Measurements from ENCODE around the gene COL23A1.
"Not testable (repeated sequence)": the region's sequence is repeated elsewhere in the genome, so short reads cannot be mapped to it uniquely, and the experiment has no call there.

COL23A1 gene

GRCh38 chr5:178253632-178254031, 336.6 kb downstream of the COL23A1 start:
- not testable (repeated sequence) for H3K4me2 ChIP-seq (ENCODE audit: low read length); H3K4me3 ChIP-seq (ENCODE audit: low read length); DNase-seq

GRCh38 chr5:178252258-178252657, 337.9 kb downstream of the COL23A1 start:
- H3K56ac ChIP-seq (ENCODE audit: low read length): no peak overlapping the region
- no peak overlapping the region for H3K4ac ChIP-seq (ENCODE audit: low read depth, low read length)
- no peak overlapping the region for H3K9ac ChIP-seq (ENCODE audit: low read length)
- H2BK15ac ChIP-seq (replicated peaks; ENCODE audit: low read depth): no peak overlapping the region
- no peak overlapping the region for H4K8ac ChIP-seq (ENCODE audit: low read depth, low read length)
- H2BK120ac ChIP-seq (ENCODE audit: low read depth, low read length): no peak overlapping the region
- no peak overlapping the region for H3K23ac ChIP-seq (ENCODE audit: low read length)
- WGBS (ENCODE audit: extremely low coverage, insufficient coverage, low lambda C conversion rate): no CpG with 5 or more reads among the region's 8 CpGs
- no peak overlapping the region for H4K5ac ChIP-seq (ENCODE audit: low read length)
- no peak overlapping the region for H3K4me3 ChIP-seq (ENCODE audit: low read length)
- no peak overlapping the region for H3K27ac ChIP-seq (ENCODE audit: low read depth, low read length)
- no peak overlapping the region for H3K4me2 ChIP-seq (ENCODE audit: low read length)
- DNase-seq: no peak
- H2AK5ac ChIP-seq (ENCODE audit: low read length): no peak overlapping the region
- no peaks in the 10 kb centered on the region for H3K79me2 ChIP-seq (ENCODE audit: control insufficient read depth, insufficient read depth, low read length)
- H3K18ac ChIP-seq (ENCODE audit: low read length): no peak overlapping the region
- no peaks in the 10 kb centered on the region for H3K79me1 ChIP-seq (ENCODE audit: low read length)
- no peaks in the 10 kb centered on the region for H3K4me1 ChIP-seq (ENCODE audit: control insufficient read depth, low read depth, low read length)
- no peak overlapping the region for H2BK5ac ChIP-seq (ENCODE audit: low read length)
- no peaks in the 10 kb centered on the region for H3K27me3 ChIP-seq (ENCODE audit: insufficient read depth, low read length, poor library complexity)
- H3K36me3 ChIP-seq (ENCODE audit: control insufficient read depth, insufficient read depth, low read length): no peaks in the 10 kb centered on the region

More at GRCh38 chr5:178253632-178254031, 336.6 kb downstream of the COL23A1 start:
- not testable (repeated sequence) for H3K23ac ChIP-seq (ENCODE audit: low read length); H2BK5ac ChIP-seq (ENCODE audit: low read length); H2BK15ac ChIP-seq (replicated peaks; ENCODE audit: low read depth); H3K4me1 ChIP-seq (ENCODE audit: control insufficient read depth, low read depth, low read length); H3K56ac ChIP-seq (ENCODE audit: low read length); H3K18ac ChIP-seq (ENCODE audit: low read length); H2AK5ac ChIP-seq (ENCODE audit: low read length); H3K9ac ChIP-seq (ENCODE audit: low read length); H3K79me1 ChIP-seq (ENCODE audit: low read length); H2BK120ac ChIP-seq (ENCODE audit: low read depth, low read length); H3K79me2 ChIP-seq (ENCODE audit: control insufficient read depth, insufficient read depth, low read length); H3K27me3 ChIP-seq (ENCODE audit: insufficient read depth, low read length, poor library complexity); H3K4ac ChIP-seq (ENCODE audit: low read depth, low read length); H4K5ac ChIP-seq (ENCODE audit: low read length); H3K27ac ChIP-seq (ENCODE audit: low read depth, low read length); H3K36me3 ChIP-seq (ENCODE audit: control insufficient read depth, insufficient read depth, low read length); H4K8ac ChIP-seq (ENCODE audit: low read depth, low read length)
- WGBS (ENCODE audit: extremely low coverage, insufficient coverage, low lambda C conversion rate): no CpG with 5 or more reads among the region's 18 CpGs

GRCh38 chr5:178250263-178250662, 339.9 kb downstream of the COL23A1 start:
- Histone ChIP-seq H3K79me1 (ENCODE audit: low read length) (no peaks in the 10 kb centered on the region), H3K4me1 (ENCODE audit: control insufficient read depth, low read depth, low read length) (no peaks in the 10 kb centered on the region), H3K56ac (ENCODE audit: low read length) (no peak overlapping the region), H3K4ac (ENCODE audit: low read depth, low read length) (no peak overlapping the region), H3K27ac (ENCODE audit: low read depth, low read length) (no peak overlapping the region), H3K4me3 (ENCODE audit: low read length) (no peak overlapping the region), H4K5ac (ENCODE audit: low read length) (no peak overlapping the region), H4K8ac (ENCODE audit: low read depth, low read length) (no peak overlapping the region), H2BK120ac (ENCODE audit: low read depth, low read length) (no peak overlapping the region), H2BK15ac (replicated peaks; ENCODE audit: low read depth) (no peak overlapping the region), H3K9ac (ENCODE audit: low read length) (no peak overlapping the region), H2BK5ac (ENCODE audit: low read length) (no peak overlapping the region), H3K23ac (ENCODE audit: low read length) (no peak overlapping the region), H2AK5ac (ENCODE audit: low read length) (no peak overlapping the region), H3K36me3 (ENCODE audit: control insufficient read depth, insufficient read depth, low read length) (no peaks in the 10 kb centered on the region), H3K18ac (ENCODE audit: low read length) (no peak overlapping the region), H3K27me3 (ENCODE audit: insufficient read depth, low read length, poor library complexity) (no peaks in the 10 kb centered on the region), H3K79me2 (ENCODE audit: control insufficient read depth, insufficient read depth, low read length) (no peaks in the 10 kb centered on the region), H3K4me2 (ENCODE audit: low read length) (no peak overlapping the region)
- WGBS (ENCODE audit: extremely low coverage, insufficient coverage, low lambda C conversion rate): no CpG with 5 or more reads among the region's 6 CpGs
- DNase-seq: no peak

- no peaks in the 10 kb centered on the region for H3K36me3 ChIP-seq (ENCODE audit: control insufficient read depth, insufficient read depth, low read length)
- H3K4me2 ChIP-seq (ENCODE audit: low read length): no peak overlapping the region
- no peak overlapping the region for H2BK5ac ChIP-seq (ENCODE audit: low read length)
- no peaks in the 10 kb centered on the region for H3K4me1 ChIP-seq (ENCODE audit: control insufficient read depth, low read depth, low read length)
- no peak overlapping the region for H3K9ac ChIP-seq (ENCODE audit: low read length)
- H2BK120ac ChIP-seq (ENCODE audit: low read depth, low read length): no peak overlapping the region
- H3K27me3 ChIP-seq (ENCODE audit: insufficient read depth, low read length, poor library complexity): no peaks in the 10 kb centered on the region
- no peak overlapping the region for H3K4me3 ChIP-seq (ENCODE audit: low read length)
- no peak overlapping the region for H4K8ac ChIP-seq (ENCODE audit: low read depth, low read length)
- no CpG with 5 or more reads among the region's 13 CpGs for whole genome bisulfite sequencing (ENCODE audit: extremely low coverage, insufficient coverage, low lambda C conversion rate)
- no peak overlapping the region for H3K56ac ChIP-seq (ENCODE audit: low read length)
- H2BK15ac ChIP-seq (replicated peaks; ENCODE audit: low read depth): no peak overlapping the region
- no peak overlapping the region for H3K23ac ChIP-seq (ENCODE audit: low read length)
- DNase-seq: no peak
- no peak overlapping the region for H2AK5ac ChIP-seq (ENCODE audit: low read length)
- H3K18ac ChIP-seq (ENCODE audit: low read length): no peak overlapping the region
- H3K4ac ChIP-seq (ENCODE audit: low read depth, low read length): no peak overlapping the region
- H4K5ac ChIP-seq (ENCODE audit: low read length): no peak overlapping the region
- no peaks in the 10 kb centered on the region for H3K79me2 ChIP-seq (ENCODE audit: control insufficient read depth, insufficient read depth, low read length)
- no peak overlapping the region for H3K27ac ChIP-seq (ENCODE audit: low read depth, low read length)
- no peaks in the 10 kb centered on the region for H3K79me1 ChIP-seq (ENCODE audit: low read length)
Observed at GRCh38 chr5:178249191-178249989, 340.8 kb downstream of the COL23A1 start.

GRCh38 chr5:178248750-178249149, 341.4 kb downstream of the COL23A1 start:
- Histone ChIP-seq H3K79me2 (ENCODE audit: control insufficient read depth, insufficient read depth, low read length) (no peaks in the 10 kb centered on the region), H3K36me3 (ENCODE audit: control insufficient read depth, insufficient read depth, low read length) (no peaks in the 10 kb centered on the region), H4K8ac (ENCODE audit: low read depth, low read length) (no peak overlapping the region), H3K4me1 (ENCODE audit: control insufficient read depth, low read depth, low read length) (no peaks in the 10 kb centered on the region), H3K18ac (ENCODE audit: low read length) (no peak overlapping the region), H3K27ac (ENCODE audit: low read depth, low read length) (no peak overlapping the region), H2BK120ac (ENCODE audit: low read depth, low read length) (no peak overlapping the region), H3K4ac (ENCODE audit: low read depth, low read length) (no peak overlapping the region), H3K56ac (ENCODE audit: low read length) (no peak overlapping the region), H3K4me2 (ENCODE audit: low read length) (no peak overlapping the region), H3K23ac (ENCODE audit: low read length) (no peak overlapping the region), H2AK5ac (ENCODE audit: low read length) (no peak overlapping the region), H2BK15ac (replicated peaks; ENCODE audit: low read depth) (no peak overlapping the region), H3K4me3 (ENCODE audit: low read length) (no peak overlapping the region), H3K79me1 (ENCODE audit: low read length) (no peaks in the 10 kb centered on the region), H3K27me3 (ENCODE audit: insufficient read depth, low read length, poor library complexity) (no peaks in the 10 kb centered on the region), H2BK5ac (ENCODE audit: low read length) (no peak overlapping the region), H3K9ac (ENCODE audit: low read length) (no peak overlapping the region), H4K5ac (ENCODE audit: low read length) (no peak overlapping the region)
- no peak for DNase-seq
- no CpG with 5 or more reads among the region's 18 CpGs for WGBS (ENCODE audit: extremely low coverage, insufficient coverage, low lambda C conversion rate)

Data from mesendoderm (in vitro differentiated cells).